IPS-15b (cell line): ENCODE data around the gene CACNA1B.
"Not testable (repeated sequence)": the region's sequence is repeated elsewhere in the genome, so short reads cannot be mapped to it uniquely, and the experiment has no call there.

Source experiments
- H3K27me3 ChIP-seq: one replicate; pipeline ENCODE4 v1.6.1; 2013; ENCODE audit warnings: low read length; ENCODE audit not compliant: control insufficient read depth, insufficient read depth
- H3K36me3 ChIP-seq: one replicate; pipeline ENCODE4 v1.6.1; 2013; ENCODE audit warnings: low read length; ENCODE audit not compliant: control insufficient read depth, insufficient read depth
- H3K4me1 ChIP-seq: one replicate; pipeline ENCODE4 v1.6.1; 2013; ENCODE audit warnings: mild to moderate bottlenecking, low read length; ENCODE audit not compliant: control insufficient read depth, insufficient read depth
- H3K4me3 ChIP-seq: one replicate; pipeline ENCODE4 v1.5.1; 2013; ENCODE audit warnings: low read depth, low read length
- H3K9ac ChIP-seq: one replicate; pipeline ENCODE4 v1.6.1; 2013; ENCODE audit warnings: low read depth, mild to moderate bottlenecking, low read length
- H3K9me3 ChIP-seq: one replicate; pipeline ENCODE4 v1.6.1; 2013; ENCODE audit warnings: mild to moderate bottlenecking, low read length; ENCODE audit not compliant: control insufficient read depth, insufficient read depth

Gene CACNA1B

DNA sequence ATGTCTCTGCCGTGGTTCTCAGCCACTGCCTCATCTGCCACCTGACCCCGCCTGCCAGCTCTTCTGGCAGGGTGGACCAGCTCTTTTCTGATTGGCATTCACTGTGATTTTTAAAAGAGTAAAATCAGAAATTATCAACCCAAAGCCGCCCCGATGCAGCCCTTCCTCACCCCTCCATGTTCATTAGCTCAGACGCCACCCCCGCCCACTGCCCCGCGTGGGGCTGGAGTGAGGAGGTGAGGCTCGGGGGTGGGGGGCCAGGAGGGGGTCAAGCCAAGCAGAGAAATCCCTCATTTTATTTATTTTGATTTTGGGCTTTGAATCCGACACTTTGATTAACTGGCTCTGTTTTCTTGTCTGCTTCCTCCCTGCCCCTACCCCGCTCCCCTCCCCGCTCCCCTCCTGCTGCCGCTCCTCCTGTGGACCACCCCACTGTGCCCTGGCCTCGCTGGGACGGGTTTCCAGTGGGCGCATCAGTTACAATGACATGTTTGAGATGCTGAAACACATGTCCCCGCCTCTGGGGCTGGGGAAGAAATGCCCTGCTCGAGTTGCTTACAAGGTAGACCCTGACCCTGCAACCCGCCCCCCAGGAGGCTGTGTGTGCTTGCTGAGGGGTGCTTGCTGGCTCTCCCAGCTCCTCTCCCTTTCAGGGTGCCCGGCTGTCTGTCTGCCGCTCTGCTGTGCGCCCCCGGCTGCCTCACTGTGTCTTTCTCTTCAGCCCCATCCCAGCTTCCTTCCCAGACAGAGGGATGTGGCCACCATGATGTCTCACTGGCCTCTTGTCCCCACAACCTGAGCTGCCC, 224.9 kb downstream of the CACNA1B start:
- Histone ChIP-seq H3K4me1 (no peaks in the 10 kb centered on the region), H3K9me3 (no peaks in the 10 kb centered on the region), H3K27me3 (no peaks in the 10 kb centered on the region), H3K4me3 (no peak overlapping the region), H3K9ac (no peak overlapping the region), H3K36me3 (peaks cover 7% of the 10 kb centered on the region)

DNA sequence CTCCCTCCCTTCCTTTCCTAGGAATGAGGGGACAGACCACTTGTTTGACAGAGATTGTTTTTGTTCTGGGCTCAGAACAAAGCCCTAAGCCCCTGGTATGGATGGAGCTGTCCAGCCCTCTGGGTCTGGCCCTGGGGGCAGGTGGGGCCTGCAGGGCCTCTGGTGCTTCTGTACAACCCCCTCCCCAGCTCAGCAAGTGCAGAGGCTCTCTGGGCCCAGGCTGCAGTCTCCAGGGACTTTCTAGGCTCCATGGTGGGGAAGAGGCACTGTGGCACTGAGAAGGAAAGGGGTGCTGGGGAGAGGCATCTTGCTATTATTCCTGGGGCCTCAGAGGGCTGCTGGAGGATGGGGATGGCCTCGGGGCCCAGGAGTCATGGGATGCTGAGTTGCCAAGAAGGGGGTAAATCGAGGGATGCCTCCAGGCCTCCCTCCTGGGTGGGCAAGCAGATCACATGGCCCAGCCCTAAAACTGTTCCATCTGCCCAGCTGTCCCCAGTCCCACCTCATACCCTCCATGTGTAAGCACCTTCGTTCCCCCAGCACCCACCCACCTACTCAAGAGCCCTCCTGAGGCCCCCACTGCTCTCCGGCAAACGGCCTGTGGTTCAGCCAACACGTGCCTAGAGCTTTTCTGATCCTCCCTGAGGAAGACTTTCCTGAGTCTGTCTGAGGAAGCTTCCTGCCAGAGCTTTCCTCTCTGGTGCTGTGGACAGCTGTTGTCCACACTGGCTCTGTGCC, 225.7 kb downstream of the CACNA1B start:
- Histone ChIP-seq H3K9ac (no peak overlapping the region), H3K36me3 (peaks cover 7% of the 10 kb centered on the region), H3K9me3 (no peaks in the 10 kb centered on the region)

DNA sequence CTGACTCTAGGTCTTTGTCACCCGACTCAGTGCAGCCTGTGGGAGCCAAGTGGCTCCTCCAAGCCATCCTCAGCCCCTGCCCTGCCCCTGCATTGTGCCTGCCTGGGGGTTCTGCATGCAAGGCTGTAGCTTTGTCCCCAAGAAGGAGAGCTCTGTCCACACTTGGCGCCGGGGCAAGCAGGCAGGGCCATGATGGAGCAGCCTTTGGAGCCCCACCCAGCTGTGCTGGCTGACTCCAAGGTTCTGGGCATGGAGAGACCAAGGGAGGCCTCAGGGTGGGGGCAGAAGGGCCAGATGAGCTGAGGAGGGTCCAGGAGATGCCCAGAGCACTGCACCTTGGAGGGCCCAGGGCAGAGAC, 226.2 kb downstream of the CACNA1B start:
- no peaks in the 10 kb centered on the region for H3K27me3 ChIP-seq
- H3K9me3 ChIP-seq: no peaks in the 10 kb centered on the region
- H3K4me1 ChIP-seq: no peaks in the 10 kb centered on the region
- no peak overlapping the region for H3K4me3 ChIP-seq
- no peak overlapping the region for H3K9ac ChIP-seq
- peaks cover 7% of the 10 kb centered on the region for H3K36me3 ChIP-seq

More for the DNA sequence above, 225.7 kb downstream of the CACNA1B start:
- no peak overlapping the region for H3K4me3 ChIP-seq
- no peaks in the 10 kb centered on the region for H3K4me1 ChIP-seq
- H3K27me3 ChIP-seq: no peaks in the 10 kb centered on the region

DNA sequence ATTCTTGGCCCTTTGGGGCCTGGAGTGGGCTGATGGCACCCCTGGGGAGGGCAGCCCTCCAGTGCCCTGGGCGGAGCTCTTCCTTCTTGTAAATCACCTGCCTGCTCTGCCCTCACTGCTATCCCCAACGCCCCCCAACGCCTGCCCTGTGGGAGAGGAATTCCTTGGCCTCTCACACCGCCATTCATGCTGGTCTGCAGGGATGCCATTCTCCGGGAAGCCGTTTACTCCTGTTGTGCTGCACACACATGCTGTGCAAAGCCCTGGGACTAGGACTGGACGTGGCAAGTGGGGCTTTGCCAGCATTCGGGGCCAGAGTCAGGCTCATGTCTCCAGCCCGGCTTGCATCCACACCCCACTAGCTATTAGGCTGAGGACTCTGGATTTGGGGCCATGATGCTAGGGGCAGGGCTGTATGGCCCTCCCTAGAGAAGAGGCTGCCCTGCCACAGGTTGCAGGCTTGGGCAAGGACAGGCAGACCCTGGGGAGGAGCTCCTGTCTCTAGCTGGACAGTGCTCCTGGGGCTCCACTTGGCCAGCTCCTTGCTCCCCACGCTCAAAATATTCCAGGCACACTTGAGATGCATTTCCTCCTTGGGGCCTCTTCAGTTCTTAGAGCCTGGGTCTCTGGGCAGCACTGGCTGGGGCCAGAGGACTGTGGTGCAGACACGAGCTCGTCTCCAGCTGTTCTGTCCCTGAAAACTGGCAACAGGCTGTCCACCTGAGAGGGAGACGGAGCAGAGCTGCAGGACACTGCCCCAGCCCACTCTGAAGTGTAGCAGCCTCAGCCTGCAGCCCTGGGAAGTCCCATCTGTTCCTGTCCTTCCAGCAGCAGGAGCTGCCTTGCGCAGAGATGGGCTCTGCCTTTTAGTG, 226.9 kb downstream of the CACNA1B start:
- H3K4me3 ChIP-seq: no peak overlapping the region
- H3K27me3 ChIP-seq: no peaks in the 10 kb centered on the region
- no peak overlapping the region for H3K9ac ChIP-seq
- peaks cover 7% of the 10 kb centered on the region for H3K36me3 ChIP-seq
- no peaks in the 10 kb centered on the region for H3K9me3 ChIP-seq
- no peaks in the 10 kb centered on the region for H3K4me1 ChIP-seq

DNA sequence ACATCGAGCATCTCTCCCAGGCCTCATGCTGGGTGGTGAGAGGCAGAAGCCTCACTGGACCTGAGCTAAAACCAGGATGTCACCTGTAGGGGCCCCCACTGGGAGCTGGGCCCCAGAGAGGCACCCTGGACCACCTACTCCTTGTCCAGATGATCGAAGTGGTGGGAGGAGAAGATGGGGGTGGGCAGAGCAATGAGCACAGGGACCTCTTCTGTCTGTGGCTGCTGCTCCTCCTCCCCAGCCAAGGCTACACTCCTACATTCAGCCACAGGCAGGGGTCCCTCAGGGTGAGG, 227.5 kb downstream of the CACNA1B start:
- no peaks in the 10 kb centered on the region for H3K9me3 ChIP-seq
- no peak overlapping the region for H3K9ac ChIP-seq
- H3K4me1 ChIP-seq: no peaks in the 10 kb centered on the region
- no peaks in the 10 kb centered on the region for H3K27me3 ChIP-seq
- H3K36me3 ChIP-seq: peaks cover 7% of the 10 kb centered on the region
- no peak overlapping the region for H3K4me3 ChIP-seq

DNA sequence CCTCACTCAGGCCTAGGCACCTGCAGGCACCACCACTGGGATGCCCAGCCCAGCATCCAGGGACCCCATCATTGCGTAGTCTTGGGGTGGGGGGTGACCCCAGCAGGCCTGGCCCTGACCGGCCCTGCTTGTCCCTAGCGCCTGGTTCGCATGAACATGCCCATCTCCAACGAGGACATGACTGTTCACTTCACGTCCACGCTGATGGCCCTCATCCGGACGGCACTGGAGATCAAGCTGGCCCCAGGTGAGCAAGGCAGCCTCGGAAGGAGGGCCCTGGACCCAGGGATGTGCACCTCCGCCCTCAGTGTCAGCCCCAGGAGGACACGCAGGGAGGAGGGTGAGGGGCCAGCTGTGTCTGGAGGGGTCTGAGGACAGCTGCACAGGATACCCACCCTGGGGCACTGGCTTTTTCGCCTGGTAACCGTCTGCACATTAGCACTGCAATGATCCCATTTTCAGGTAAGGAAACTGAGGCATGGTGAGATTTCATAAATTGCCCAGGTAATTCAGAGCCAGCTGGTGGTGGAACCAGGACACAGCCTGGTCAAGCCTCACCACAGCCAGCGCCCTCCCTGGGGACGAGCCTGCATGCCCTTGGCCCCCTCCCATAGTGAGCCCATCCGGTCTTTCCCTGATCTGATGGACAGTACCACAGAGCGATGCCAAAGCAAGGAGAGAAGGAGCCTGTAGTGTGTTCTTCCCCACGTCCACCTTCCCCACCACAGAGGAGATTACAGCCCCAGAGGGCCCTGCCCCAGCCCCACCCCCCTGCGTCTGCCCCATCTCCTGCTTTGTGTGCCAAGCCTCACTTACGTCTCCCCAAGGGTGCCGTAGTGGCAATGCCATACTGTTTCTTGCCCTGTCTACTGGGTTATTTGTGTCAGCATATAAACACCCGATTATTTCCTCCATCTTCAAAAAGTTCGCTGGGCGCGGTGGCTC, 228.3 kb downstream of the CACNA1B start:
- H3K4me1 ChIP-seq: no peaks in the 10 kb centered on the region
- no peak overlapping the region for H3K9ac ChIP-seq
- no peaks in the 10 kb centered on the region for H3K27me3 ChIP-seq
- no peak overlapping the region for H3K4me3 ChIP-seq
- H3K9me3 ChIP-seq: no peaks in the 10 kb centered on the region
- peaks cover 7% of the 10 kb centered on the region for H3K36me3 ChIP-seq

DNA sequence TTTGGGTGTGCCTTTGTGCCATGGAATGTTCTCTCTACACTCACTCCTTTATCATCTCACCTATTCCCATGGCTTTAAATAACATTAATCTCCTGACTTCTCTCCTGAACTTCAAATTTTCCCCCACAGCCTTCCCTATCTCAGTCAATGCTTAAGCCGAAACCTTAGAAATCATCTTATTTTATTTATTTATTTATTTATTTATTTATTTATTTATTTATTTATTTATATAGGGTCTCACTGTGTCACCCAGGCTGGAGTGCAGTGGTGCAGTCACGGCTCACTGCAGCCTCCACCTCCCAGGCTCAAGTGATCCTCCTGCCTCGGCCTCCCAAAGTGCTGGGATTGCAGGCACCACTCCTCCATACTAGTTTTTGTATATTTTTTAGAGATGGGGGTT, 229.5 kb downstream of the CACNA1B start:
- H3K9me3 ChIP-seq, H3K4me3 ChIP-seq, H3K4me1 ChIP-seq, H3K36me3 ChIP-seq, H3K9ac ChIP-seq, H3K27me3 ChIP-seq: not testable (repeated sequence)

DNA sequence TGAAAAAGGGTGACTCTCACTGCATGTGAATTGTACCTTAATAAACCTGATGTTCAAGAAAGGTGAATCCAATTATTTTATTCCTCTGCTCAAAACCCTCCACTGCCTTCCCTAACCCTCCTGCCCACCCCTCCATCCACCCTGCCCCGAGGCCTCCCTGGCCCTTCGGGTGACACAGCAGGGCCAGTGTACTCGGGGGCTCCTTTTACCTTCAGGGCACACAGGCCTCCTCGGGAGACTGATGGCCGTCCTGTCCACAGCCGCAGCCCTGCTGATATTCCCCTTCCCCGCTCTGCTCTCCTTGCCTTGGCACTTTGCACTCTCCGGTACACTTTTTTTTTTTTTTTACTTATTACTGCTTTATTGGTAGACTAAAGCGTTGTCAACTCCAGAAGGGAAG, 234.0 kb downstream of the CACNA1B start:
- H3K27me3 ChIP-seq: no peaks in the 10 kb centered on the region
- H3K36me3 ChIP-seq: no peaks in the 10 kb centered on the region
- no peak overlapping the region for H3K4me3 ChIP-seq
- H3K9ac ChIP-seq: no peak overlapping the region
- no peaks in the 10 kb centered on the region for H3K4me1 ChIP-seq
- no peaks in the 10 kb centered on the region for H3K9me3 ChIP-seq

DNA sequence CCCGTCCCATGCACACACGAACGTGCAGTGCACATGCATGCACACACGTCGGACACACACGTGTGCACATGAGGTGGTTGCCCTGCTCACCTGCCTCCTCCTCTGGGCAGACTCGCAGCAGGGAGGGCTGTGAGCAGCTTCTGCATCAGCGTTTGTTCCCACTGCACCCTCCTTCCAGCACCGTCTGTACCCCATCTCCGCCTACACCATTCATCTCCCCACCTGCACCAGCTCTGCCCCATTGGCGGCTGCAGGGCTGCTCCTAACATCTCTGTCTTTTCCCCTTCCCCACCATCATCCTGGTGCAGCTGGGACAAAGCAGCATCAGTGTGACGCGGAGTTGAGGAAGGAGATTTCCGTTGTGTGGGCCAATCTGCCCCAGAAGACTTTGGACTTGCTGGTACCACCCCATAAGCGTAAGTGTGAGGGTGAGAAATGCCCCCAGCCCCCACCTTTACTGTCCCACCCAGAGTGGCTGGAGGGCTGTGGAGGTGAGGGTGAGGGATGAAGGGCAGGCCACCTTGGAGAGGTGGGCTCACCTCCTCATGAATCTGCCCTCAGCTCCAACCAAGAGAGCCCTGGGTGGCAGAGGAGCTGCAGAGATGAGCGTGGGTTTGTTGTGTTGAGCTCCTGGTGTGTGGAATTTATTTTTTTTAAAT, 234.6 kb downstream of the CACNA1B start:
- Histone ChIP-seq H3K4me1 (no peaks in the 10 kb centered on the region), H3K4me3 (no peak overlapping the region), H3K9me3 (no peaks in the 10 kb centered on the region), H3K27me3 (no peaks in the 10 kb centered on the region), H3K36me3 (no peaks in the 10 kb centered on the region), H3K9ac (no peak overlapping the region)

DNA sequence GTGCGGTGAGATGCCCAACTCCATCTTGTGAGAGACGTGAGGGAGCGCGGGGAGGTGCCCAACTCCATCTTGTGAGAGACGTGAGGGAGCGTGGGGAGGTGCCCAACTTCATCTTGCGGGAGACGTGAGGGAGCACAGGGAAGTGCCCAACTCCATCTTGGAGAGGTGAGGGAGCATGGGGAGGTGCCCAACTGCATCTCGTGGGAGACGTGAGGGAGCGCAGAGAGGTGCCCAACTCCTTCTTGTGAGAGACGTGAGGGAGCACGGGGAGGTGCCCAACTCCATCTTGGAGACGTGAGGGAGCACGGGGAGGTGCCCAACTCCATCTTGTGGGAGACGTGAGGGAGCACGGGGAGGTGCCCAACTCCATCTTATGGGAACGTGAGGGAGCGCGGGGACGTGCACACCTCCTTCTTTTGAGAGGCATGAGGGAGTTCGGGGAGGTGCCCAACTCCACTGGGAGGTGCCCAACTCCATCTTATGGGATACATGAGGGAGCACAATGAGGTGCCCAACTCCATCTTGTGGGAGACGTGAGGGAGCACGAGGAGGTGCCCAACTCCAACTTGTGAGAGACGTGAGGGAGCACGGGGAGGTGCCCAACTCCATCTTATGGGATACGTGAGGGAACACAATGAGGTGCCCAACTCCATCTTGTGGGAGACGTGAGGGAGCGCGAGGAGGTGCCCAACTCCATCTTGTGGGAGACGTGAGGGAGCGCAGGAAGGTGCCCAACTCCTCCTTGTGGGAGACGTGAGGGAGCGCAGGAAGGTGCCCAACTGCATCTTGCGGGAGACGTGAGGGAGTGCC, 235.4 kb downstream of the CACNA1B start:
- Histone ChIP-seq H3K9ac (no peak overlapping the region), H3K9me3 (no peaks in the 10 kb centered on the region), H3K27me3 (no peaks in the 10 kb centered on the region), H3K4me3 (no peak overlapping the region), H3K36me3 (no peaks in the 10 kb centered on the region), H3K4me1 (no peaks in the 10 kb centered on the region)
